Heart left ventricle (tissue), 16 donors: ENCODE results near the gene MAPKAPK3. TPM values are rescaled to one million over a fixed set of nuclear protein-coding genes. Genes with fewer than 3 reads are reported as not detected.

Experiments used
- ATAC-seq, 4 donors: fragments of 200-7000 bp; cut with Tn5 transposase; one replicate each; pipeline ENCODE4 v1.9.1; 2020 to 2022; ENCODE audit warnings: moderate library complexity in 4 of 4, mild to moderate bottlenecking in 3 of 4, moderate number of reproducible peaks in 1 of 4
- DNase-seq, 5 donors: peaks; one replicate each; pipeline ENCODE4 v3.0.0-alpha.2; 2020
- H3K27ac ChIP-seq, 12 donors: fragments of 200-600 bp; sonication (generic) in 4 of 12; one replicate each; pipeline versions ENCODE4 v1.5.0 to v1.8.0; 2016 to 2022; ENCODE audit warnings: mild to moderate bottlenecking in 2 of 12
- H3K27me3 ChIP-seq, 9 donors: fragments of 200-600 bp; sonication (generic) in 2 of 9; one replicate each; pipeline versions ENCODE4 v1.5.1 to v1.8.0; 2016 to 2022; ENCODE audit warnings: mild to moderate bottlenecking in 3 of 9
- H3K36me3 ChIP-seq, 9 donors: fragments of 200-600 bp; sonication (generic) in 2 of 9; one replicate each; pipeline versions ENCODE4 v1.5.0 to v1.8.0; 2018 to 2022; ENCODE audit warnings: mild to moderate bottlenecking in 2 of 9
- H3K4me1 ChIP-seq, 12 donors: fragments of 200-600 bp; sonication (generic) in 4 of 12; one replicate each; pipeline versions ENCODE4 v1.5.0 to v1.8.0; 2016 to 2022; ENCODE audit warnings: mild to moderate bottlenecking in 3 of 12
- H3K4me3 ChIP-seq, 12 donors: fragments of 200-600 bp; sonication (generic) in 4 of 12; one replicate each; pipeline versions ENCODE4 v1.5.0 to v1.8.0; 2017 to 2022; ENCODE audit warnings: mild to moderate bottlenecking in 9 of 12, moderate library complexity in 4 of 12
- H3K9me3 ChIP-seq, 12 donors: fragments of 200-600 bp; sonication (generic) in 4 of 12; one replicate each; pipeline versions ENCODE4 v1.5.0 to v1.8.0; 2016 to 2022; ENCODE audit warnings: mild to moderate bottlenecking in 1 of 12
- CTCF ChIP-seq, 12 donors: fragments of 200-600 bp; sonication (generic) in 4 of 12; IDR thresholded peaks; one replicate each; pipeline versions ENCODE4 v1.5.0 to v1.8.0; 2018 to 2022; ENCODE audit warnings: antibody characterized with exemption in 12 of 12, mild to moderate bottlenecking in 5 of 12
- POLR2A ChIP-seq, 2 donors: fragments of 450-650 bp; IDR thresholded peaks; one replicate each; pipeline ENCODE4 v1.6.1; 2017; ENCODE audit warnings: antibody characterized with exemption in 2 of 2, mild to moderate bottlenecking in 2 of 2, moderate library complexity in 2 of 2
- WGBS, 4 donors: extraction: QIAGEN DNeasy Blood & Tissue Kit in 2 of 4; methylation state at CpG; one replicate each; pipeline versions ENCODE4 v1.1.5 to v1.1.7; 2013 to 2018; 5-methylcytosine and 5-hydroxymethylcytosine counted together
- intact Hi-C, 10 donors: fragments of 100-400 bp; cut with DNase I; formaldehyde crosslinking; loops; one replicate each; pipeline versions ENCODE4 v1.11.1 to v1.14.2; 2022
- polyA plus RNA-seq, 2 donors: library from polyadenylated mRNA; stranded (reverse); fragments of 200-250 nt; gene quantifications; one replicate each; pipeline ENCODE4 v1.2.3, GENCODE V29; 2013
- total RNA-seq, 9 donors: library from RNA; depleted of rRNA in 2 of 9; stranded (reverse); fragments of >200 nt in 2 of 9; fragmentation: NEBNext Ultra II Directional in 3 of 9; extraction: Animal tissue kit (Norgen Biotek cat#: 25700) in 3 of 9; gene quantifications; one replicate each; pipeline versions ENCODE4 v1.1.0 to v1.2.4, GENCODE V29; 2016 to 2023
- donor health status: ischemic (EF 13 %, LVEDD 7.1; RV severe dilation, severe dysfunction).
- donor health status: healthy with polysubstance abuse.
- donor health status: DM: no; HTN: yes; CAD: no.
- donor health status: DM: no; HTN: no; CAD: no.
- donor health status: ischemic (EF 25% LVEDD 6.9; RV normal size, moderate dysfunction).
- donor health status: ischemic (EF 25% LVEDD 5.7; RV mildly dilated, moderate dysfunction).
- donor health status: healthy.
- donor health status: DM: yes; HTN: yes; CAD: no.
- donor health status: ischemic (EF 35%, LVEDD 5.7; RV mildly dilated, moderate dysfunction).
- donor health status: nonischemic (EF 11% LVEDD 7.7; RV severe dilation, severe dysfunction).
- donor health status: DM: yes; HTN: yes; CAD: no.
- donor health status: PGD.
- donor health status: ischemic (EF 29% LVEDD 5.4; RV normal size, mild dysfunction).
- donor health status: nonischemic (EF 23%, LVEDD 6.1; RV moderate dilation, normal function).

The MAPKAPK3 gene
- total and polyA plus RNA-seq, 11 donors, result 226 to 398 (median 287) TPM

- Histone ChIP-seq H3K27me3 (no peaks in the 10 kb centered on the region), H3K27ac (peak overlapping the region in 10 of 12 donors; percentile 33 to 96 (median 66)), H3K4me1 (peaks cover 5 to 74% (median 28%) of the 10 kb centered on the region in 12 donors), H3K9me3 (no peaks in the 10 kb centered on the region), H3K36me3 (no peaks in the 10 kb centered on the region), H3K4me3 (no peak overlapping the region)
- no peak for TF ChIP-seq POLR2A (IDR thresholded peaks at IDR 0.05)
- TF ChIP-seq CTCF (IDR thresholded peaks at IDR 0.05), result no peak
- 7 to 42% (median 34%) methylated on average over 1 to 5 of the region's 5 CpGs for WGBS, 4 donors
- peak; percentile 25 to 59 (median 43) for ATAC-seq
- peak in 2 of 5 donors; percentile 29 to 57 for DNase-seq
- intact Hi-C loops, result no loop called here
Observed at GRCh38 chr3:50592568-50592967, 24.4 kb upstream of the MAPKAPK3 start.

- DNase-seq, result no peak
- 21 to 43% (median 38%) methylated on average over 2 of the region's 2 CpGs for WGBS, 4 donors
- Histone ChIP-seq H3K27me3 (no peaks in the 10 kb centered on the region), H3K9me3 (no peaks in the 10 kb centered on the region), H3K36me3 (no peaks in the 10 kb centered on the region), H3K4me3 (no peak overlapping the region), H3K4me1 (peaks cover 5 to 63% (median 26%) of the 10 kb centered on the region in 12 donors), H3K27ac (no peak overlapping the region)
- intact Hi-C loops, result no loop called here
- TF ChIP-seq POLR2A (IDR thresholded peaks at IDR 0.05) (no peak), CTCF (IDR thresholded peaks at IDR 0.05) (no peak)
- ATAC-seq, result no peak
Observed at GRCh38 chr3:50594253-50594785, 22.6 kb upstream of the MAPKAPK3 start.

GRCh38 chr3:50599115-50599715, 17.7 kb upstream of the MAPKAPK3 start:
- 73 to 94% (median 80%) methylated on average over 6 of the region's 6 CpGs for WGBS, 4 donors
- no peak for DNase-seq
- no peaks in the 10 kb centered on the region for H3K27me3 ChIP-seq
- no peak overlapping the region for H3K4me3 ChIP-seq
- intact Hi-C loops, result no loop called here
- H3K4me1 ChIP-seq, result peaks cover 15 to 63% (median 48%) of the 10 kb centered on the region in 12 donors
- H3K27ac ChIP-seq, result peak overlapping the region; percentile 93 to 100 (median 98)
- no peak for ATAC-seq
- H3K9me3 ChIP-seq, result no peaks in the 10 kb centered on the region
- H3K36me3 ChIP-seq, result peaks cover 0 to 5% (median 0%) of the 10 kb centered on the region in 9 donors
- no peak for TF ChIP-seq CTCF (IDR thresholded peaks at IDR 0.05)
- TF ChIP-seq POLR2A (IDR thresholded peaks at IDR 0.05), result no peak

- Histone ChIP-seq H3K4me1 (peaks cover 15 to 65% (median 53%) of the 10 kb centered on the region in 12 donors), H3K4me3 (no peak overlapping the region), H3K27me3 (no peaks in the 10 kb centered on the region), H3K36me3 (peaks cover 0 to 10% (median 3%) of the 10 kb centered on the region in 9 donors), H3K9me3 (no peaks in the 10 kb centered on the region), H3K27ac (peak overlapping the region; percentile 93 to 100 (median 98))
- DNase-seq (peak in 2 of 5 donors; percentile 25 to 51), ATAC-seq (no peak)
- intact Hi-C loops, result loop anchor here in 1 of 10 donors (2.0 kb wide), 1 partner anchor 13 kb away; no protein-coding TSS in a partner anchor
- 78 to 90% (median 85%) methylated on average over 1 of the region's 1 CpG for WGBS, 4 donors
- TF ChIP-seq POLR2A (IDR thresholded peaks at IDR 0.05) (no peak), CTCF (IDR thresholded peaks at IDR 0.05) (no peak)
Observed at GRCh38 chr3:50599716-50600118, 17.2 kb upstream of the MAPKAPK3 start.
